Gastrocnemius medialis (tissue), 4 donors: ENCODE measurements around the gene SCAF1.

Experiments
- CTCF ChIP-seq, 5 experiments: fragments of 450-650 bp in 3 of 5; fragments of 200-600 bp in 2 of 5; sonication (generic) in 2 of 5; IDR thresholded peaks in 4 of 5; conservative IDR thresholded peaks in 1 of 5; 1 replicate in 4 of 5; 2 replicates in 1 of 5; pipeline ENCODE4 v1.5.1; 2016 to 2019; ENCODE audit warnings: antibody characterized with exemption in 5 of 5, mild to moderate bottlenecking in 3 of 5, moderate library complexity in 3 of 5
- POLR2A ChIP-seq, 2 donors: fragments of 450-650 bp; IDR thresholded peaks; one replicate each; pipeline ENCODE4 v1.6.1; 2017; ENCODE audit warnings: antibody characterized with exemption in 2 of 2, mild to moderate bottlenecking in 2 of 2, moderate library complexity in 2 of 2

GRCh38 chr19:49665036-49665350, 23.0 kb downstream of the SCAF1 start:
- TF ChIP-seq POLR2A (IDR thresholded peaks at IDR 0.05) (no peak), CTCF (IDR thresholded peaks at IDR 0.05 in 4 of 5, conservative IDR thresholded peaks at IDR 0.05 in 1 of 5) (no peak)
